Thyroid gland (tissue), 4 donors: ENCODE data around the gene KCTD10.

Experiments used
- POLR2A ChIP-seq, 2 donors: fragments of 450-650 bp; IDR thresholded peaks; one replicate each; pipeline ENCODE4 v1.6.1; 2017; ENCODE audit warnings: antibody characterized with exemption in 2 of 2, mild to moderate bottlenecking in 2 of 2, moderate library complexity in 1 of 2
- TF ChIP-seq, protein P1 (sequence below), 6 experiments: fragments of 200-600 bp in 3 of 6; fragments of 450-650 bp in 3 of 6; sonication (generic) in 3 of 6; IDR thresholded peaks; one replicate each; pipeline ENCODE4 v1.5.1; 2016 to 2019; ENCODE audit warnings: antibody characterized with exemption in 6 of 6, mild to moderate bottlenecking in 2 of 6, inconsistent platforms in 1 of 6, moderate library complexity in 1 of 6

- TF ChIP-seq, protein P1, sequence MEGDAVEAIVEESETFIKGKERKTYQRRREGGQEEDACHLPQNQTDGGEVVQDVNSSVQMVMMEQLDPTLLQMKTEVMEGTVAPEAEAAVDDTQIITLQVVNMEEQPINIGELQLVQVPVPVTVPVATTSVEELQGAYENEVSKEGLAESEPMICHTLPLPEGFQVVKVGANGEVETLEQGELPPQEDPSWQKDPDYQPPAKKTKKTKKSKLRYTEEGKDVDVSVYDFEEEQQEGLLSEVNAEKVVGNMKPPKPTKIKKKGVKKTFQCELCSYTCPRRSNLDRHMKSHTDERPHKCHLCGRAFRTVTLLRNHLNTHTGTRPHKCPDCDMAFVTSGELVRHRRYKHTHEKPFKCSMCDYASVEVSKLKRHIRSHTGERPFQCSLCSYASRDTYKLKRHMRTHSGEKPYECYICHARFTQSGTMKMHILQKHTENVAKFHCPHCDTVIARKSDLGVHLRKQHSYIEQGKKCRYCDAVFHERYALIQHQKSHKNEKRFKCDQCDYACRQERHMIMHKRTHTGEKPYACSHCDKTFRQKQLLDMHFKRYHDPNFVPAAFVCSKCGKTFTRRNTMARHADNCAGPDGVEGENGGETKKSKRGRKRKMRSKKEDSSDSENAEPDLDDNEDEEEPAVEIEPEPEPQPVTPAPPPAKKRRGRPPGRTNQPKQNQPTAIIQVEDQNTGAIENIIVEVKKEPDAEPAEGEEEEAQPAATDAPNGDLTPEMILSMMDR (IDR thresholded peaks at IDR 0.05), result no peak
- TF ChIP-seq POLR2A (IDR thresholded peaks at IDR 0.05), result no peak
These were observed 40.5 kb upstream of the KCTD10 start for GRCh38 chr12:109517619-109518018.
